Activated T-helper 1 cell treated with Interleukin-2 at 50 U/mL for 16 hours (primary cell): ENCODE data around the gene RIN3.

Experiments used
- DNase-seq: peaks from one replicate; pipeline ENCODE4 v3.0.0-alpha.2; 2020; ENCODE audit warnings: low read depth

The RIN3 gene

GRCh38 chr14:92597906-92598905 lies 84.6 kb downstream of the RIN3 start:
- no peak for DNase-seq

GRCh38 chr14:92599811-92600210 lies 86.2 kb downstream of the RIN3 start:
- no peak for DNase-seq

- DNase-seq: no peak
These were observed 86.9 kb downstream of the RIN3 start for GRCh38 chr14:92600318-92601053.

- DNase-seq: no peak
These were observed 87.6 kb downstream of the RIN3 start for GRCh38 chr14:92601131-92601710.

- no peak for DNase-seq
These were observed 88.3 kb downstream of the RIN3 start for GRCh38 chr14:92601757-92602417.

GRCh38 chr14:92603309-92604242 lies 90.0 kb downstream of the RIN3 start:
- DNase-seq: peak; percentile 15

GRCh38 chr14:92605274-92605940 lies 91.8 kb downstream of the RIN3 start:
- no peak for DNase-seq

- DNase-seq: no peak
These were observed 93.7 kb downstream of the RIN3 start for GRCh38 chr14:92607251-92607650.

- DNase-seq: no peak
These were observed 94.3 kb downstream of the RIN3 start for GRCh38 chr14:92607702-92608429.

- DNase-seq: no peak
These were observed 96.4 kb downstream of the RIN3 start for GRCh38 chr14:92609955-92610354.

GRCh38 chr14:92610849-92611271 lies 97.3 kb downstream of the RIN3 start:
- DNase-seq: no peak

- DNase-seq: peak; percentile 33
These were observed 99.6 kb downstream of the RIN3 start for GRCh38 chr14:92613008-92613658.

GRCh38 chr14:92613681-92614260 lies 100.2 kb downstream of the RIN3 start:
- no peak for DNase-seq

GRCh38 chr14:92615451-92615850 lies 101.9 kb downstream of the RIN3 start:
- DNase-seq: peak; percentile 72

GRCh38 chr14:92616178-92616577 lies 102.6 kb downstream of the RIN3 start:
- no peak for DNase-seq

- DNase-seq: no peak
These were observed 104.0 kb downstream of the RIN3 start for GRCh38 chr14:92617581-92617980.

GRCh38 chr14:92619671-92620456 lies 106.3 kb downstream of the RIN3 start:
- no peak for DNase-seq

GRCh38 chr14:92622311-92622710 lies 108.7 kb downstream of the RIN3 start:
- DNase-seq: no peak
